H1 (cell line): ENCODE data around the gene NT5C1A. TPM values are rescaled to one million over a fixed set of nuclear protein-coding genes. Genes with fewer than 3 reads are reported as not detected.
A peak's percentile ranks its signal among the peaks of the same experiment; 100 is the strongest.

Experiments
- CTCF ChIA-PET: fragments of 300-600 bp; sonication (Branson Sonifier 250); formaldehyde crosslinking; loops from one replicate; lab custom pipeline; 2021; ENCODE audit not compliant: partially characterized antibody; lab: Charles Lee
- POLR2A ChIA-PET: fragments of 300-600 bp; sonication (Branson Sonifier 250); formaldehyde crosslinking; loops from one replicate; lab custom pipeline; 2021; ENCODE audit warnings: inconsistent platforms; ENCODE audit not compliant: partially characterized antibody; lab: Charles Lee
- DNase-seq, 2 experiments: peaks; one replicate each; pipeline versions ENCODE4 v3.0.0 to v3.0.0-alpha.2; 2010 to 2022; ENCODE audit warnings: low spot score in 2 of 2, low read depth in 1 of 2, mixed read lengths in 1 of 2
- FAIRE-seq: peaks from 2 replicates; lab custom pipeline; 2011; peaks lifted over from hg19 to GRCh38; lab: Jason Lieb, UNC
- H2AFZ ChIP-seq: 2 replicates; pipeline ENCODE4 v1.8.1; 2012; ENCODE audit warnings: low read length, inconsistent platforms
- H2AK5ac ChIP-seq: 2 replicates; pipeline ENCODE4 v1.6.1; 2013; ENCODE audit warnings: low read depth, low read length
- H2BK120ac ChIP-seq: replicated peaks from 2 replicates; pipeline ENCODE3; 2013; ENCODE audit warnings: low read depth, low read length, inconsistent platforms
- H2BK12ac ChIP-seq: 2 replicates; pipeline ENCODE4 v1.6.1; 2013; ENCODE audit warnings: low read depth, low read length
- H2BK15ac ChIP-seq: 2 replicates; pipeline ENCODE4 v1.6.1; 2013; ENCODE audit warnings: low read length
- H2BK20ac ChIP-seq: 2 replicates; pipeline ENCODE4 v1.6.1; 2013; ENCODE audit warnings: low read length
- H2BK5ac ChIP-seq: 2 replicates; pipeline ENCODE4 v1.6.1; 2013; ENCODE audit warnings: low read depth, low read length
- H3K14ac ChIP-seq: 2 replicates; pipeline ENCODE4 v1.6.1; 2013; ENCODE audit warnings: inconsistent platforms; ENCODE audit not compliant: insufficient read length
- H3K18ac ChIP-seq: 2 replicates; pipeline ENCODE4 v1.6.1; 2013; ENCODE audit warnings: low read length; ENCODE audit errors: extremely low read depth
- H3K23ac ChIP-seq: 2 replicates; pipeline ENCODE4 v1.6.1; 2013; ENCODE audit warnings: inconsistent platforms; ENCODE audit not compliant: insufficient read length
- H3K23me2 ChIP-seq: 2 replicates; pipeline ENCODE4 v1.6.1; 2013; ENCODE audit warnings: low read depth, low read length
- H3K27ac ChIP-seq: 2 replicates; pipeline ENCODE4 v1.6.1; 2011; ENCODE audit warnings: low read depth, low read length, inconsistent platforms
- H3K27me3 ChIP-seq, 4 experiments: replicated peaks in 1 of 4; 1 replicate in 1 of 4; 2 replicates in 3 of 4; pipeline versions ENCODE4 v1.6.1 to v1.8.1; 2011 to 2013; ENCODE audit warnings: low read length in 3 of 4, mild to moderate bottlenecking in 3 of 4, inconsistent platforms in 2 of 4, mixed read lengths in 2 of 4, moderate library complexity in 1 of 4; ENCODE audit not compliant: control insufficient read depth in 3 of 4, insufficient read depth in 3 of 4; ENCODE audit errors: extremely low read depth in 1 of 4
- H3K36me3 ChIP-seq, 4 experiments: 2 replicates each; pipeline versions ENCODE4 v1.6.1 to v1.8.1; 2011 to 2013; ENCODE audit warnings: mild to moderate bottlenecking in 4 of 4, low read length in 3 of 4, moderate library complexity in 2 of 4, control low read depth in 1 of 4, inconsistent platforms in 1 of 4; ENCODE audit not compliant: insufficient read depth in 4 of 4, control insufficient read depth in 2 of 4
- H3K4ac ChIP-seq: replicated peaks from 2 replicates; pipeline ENCODE3; 2013; ENCODE audit warnings: low read length, low read depth, mixed read lengths, inconsistent platforms; ENCODE audit not compliant: insufficient read length
- H3K4me1 ChIP-seq, 4 experiments: replicated peaks in 1 of 4; 1 replicate in 1 of 4; 2 replicates in 3 of 4; pipeline versions ENCODE4 v1.6.1 to v1.8.1; 2011 to 2013; ENCODE audit warnings: low read length in 3 of 4, inconsistent platforms in 2 of 4, mixed read lengths in 1 of 4; ENCODE audit not compliant: insufficient read depth in 4 of 4, control insufficient read depth in 3 of 4
- H3K4me2 ChIP-seq, 2 experiments: 2 replicates each; pipeline versions ENCODE4 v1.6.1 to v1.8.1; 2011 to 2013; ENCODE audit warnings: low read depth in 2 of 2, low read length in 2 of 2, control low read depth in 1 of 2, inconsistent platforms in 1 of 2, mild to moderate bottlenecking in 1 of 2; ENCODE audit not compliant: insufficient read depth in 1 of 2
- H3K4me3 ChIP-seq, 4 experiments: fragments of 200-600, 300-600 bp in 1 of 4; sonication (generic), shearing (Covaris generic), sonication (Bioruptor Twin) in 1 of 4; 2 replicates each; pipeline versions ENCODE4 v1.5.1 to v1.8.1; 2011 to 2016; ENCODE audit warnings: low read length in 4 of 4, low read depth in 3 of 4, control low read depth in 2 of 4, inconsistent platforms in 2 of 4, mild to moderate bottlenecking in 2 of 4, mixed read lengths in 1 of 4, moderate library complexity in 1 of 4; ENCODE audit not compliant: insufficient read depth in 2 of 4; ENCODE audit errors: extremely low read depth in 1 of 4
- H3K56ac ChIP-seq: replicated peaks from 2 replicates; pipeline ENCODE3; 2013; ENCODE audit warnings: low read depth, mild to moderate bottlenecking, mixed read lengths, low read length, inconsistent platforms; ENCODE audit not compliant: insufficient read length
- H3K79me1 ChIP-seq: 2 replicates; pipeline ENCODE4 v1.6.1; 2013; ENCODE audit warnings: low read depth, low read length, control low read depth
- H3K79me2 ChIP-seq, 2 experiments: 2 replicates each; pipeline versions ENCODE4 v1.6.1 to v1.8.1; 2012 to 2013; ENCODE audit warnings: low read length in 2 of 2, mild to moderate bottlenecking in 2 of 2, inconsistent platforms in 1 of 2; ENCODE audit not compliant: insufficient read depth in 2 of 2, control insufficient read depth in 1 of 2
- H3K9ac ChIP-seq, 4 experiments: replicated peaks in 1 of 4; 1 replicate in 1 of 4; 2 replicates in 3 of 4; pipeline versions ENCODE4 v1.6.1 to v1.8.1; 2011 to 2013; ENCODE audit warnings: low read depth in 3 of 4, low read length in 3 of 4, control low read depth in 2 of 4, mild to moderate bottlenecking in 2 of 4, moderate library complexity in 2 of 4, inconsistent platforms in 1 of 4; ENCODE audit errors: extremely low read depth in 1 of 4
- H3K9me3 ChIP-seq, 2 experiments: 2 replicates each; pipeline versions ENCODE4 v1.6.1 to v1.8.1; 2012 to 2013; ENCODE audit warnings: mild to moderate bottlenecking in 2 of 2, moderate library complexity in 2 of 2, control low read depth in 1 of 2, inconsistent platforms in 1 of 2, low read depth in 1 of 2, low read length in 1 of 2, mixed read lengths in 1 of 2; ENCODE audit not compliant: insufficient read depth in 2 of 2
- H4K20me1 ChIP-seq, 2 experiments: replicated peaks in 1 of 2; 2 replicates each; pipeline versions ENCODE3 to v1.8.1; 2011 to 2013; ENCODE audit warnings: inconsistent platforms in 2 of 2, low read length in 2 of 2, mild to moderate bottlenecking in 1 of 2; ENCODE audit not compliant: insufficient read depth in 2 of 2, control insufficient read depth in 1 of 2
- H4K5ac ChIP-seq: 2 replicates; pipeline ENCODE4 v1.6.1; 2013; ENCODE audit warnings: low read length, low read depth, mixed read lengths, inconsistent platforms; ENCODE audit not compliant: insufficient read length
- H4K8ac ChIP-seq: 2 replicates; pipeline ENCODE4 v1.8.0; 2013; ENCODE audit warnings: mild to moderate bottlenecking, moderate library complexity, low read length, inconsistent platforms; ENCODE audit not compliant: insufficient read depth; ENCODE audit errors: extremely low read depth
- H4K91ac ChIP-seq: replicated peaks from 2 replicates; pipeline ENCODE3; 2013; ENCODE audit warnings: low read length, mixed read lengths, inconsistent platforms; ENCODE audit not compliant: insufficient read length
- ASH2L ChIP-seq: fragments of 200-600, 300-600 bp; sonication (generic); IDR thresholded peaks from one replicate; pipeline ENCODE4 v1.7.1; 2017; ENCODE audit warnings: low read length
- BCL11A ChIP-seq, 2 experiments: IDR thresholded peaks; one replicate each; pipeline ENCODE4 v1.6.1; 2011; ENCODE audit warnings: low read depth in 2 of 2, low read length in 2 of 2, mild to moderate bottlenecking in 2 of 2
- BRCA1 ChIP-seq: IDR thresholded peaks from 2 replicates; pipeline ENCODE4 v1.6.1; 2012; ENCODE audit warnings: low read depth, low read length, improper control_type of control experiment
- CHD1 ChIP-seq: IDR thresholded peaks from 2 replicates; pipeline ENCODE4 v1.6.1; 2012; ENCODE audit warnings: low read depth, low read length, improper control_type of control experiment
- CREB1 ChIP-seq: IDR thresholded peaks from 2 replicates; pipeline ENCODE4 v1.6.1; 2012; ENCODE audit warnings: inconsistent platforms
- KDM4A ChIP-seq: IDR thresholded peaks from one replicate; pipeline ENCODE4 v1.7.1; 2012; ENCODE audit warnings: low read depth, mild to moderate bottlenecking, moderate library complexity, low read length, inconsistent platforms; ENCODE audit not compliant: severe bottlenecking
- KDM5A ChIP-seq: fragments of 200-600 bp; IDR thresholded peaks from 2 replicates; pipeline ENCODE4 v1.7.1; 2012; ENCODE audit warnings: mild to moderate bottlenecking, low read length, inconsistent platforms, mixed read lengths
- POLR2A ChIP-seq, 2 experiments: IDR thresholded peaks; 1 replicate in 1 of 2; 2 replicates in 1 of 2; pipeline ENCODE4 v1.6.1; 2011; ENCODE audit warnings: low read depth in 2 of 2, low read length in 2 of 2, mild to moderate bottlenecking in 2 of 2; ENCODE audit errors: control extremely low read depth in 1 of 2
- RXRA ChIP-seq: IDR thresholded peaks from 2 replicates; pipeline ENCODE4 v1.6.1; 2011; ENCODE audit warnings: low read depth, mild to moderate bottlenecking, low read length, moderate library complexity; ENCODE audit not compliant: insufficient read depth
- WGBS, 2 experiments: shearing (Covaris generic) in 1 of 2; methylation state at CpG; one replicate each; pipeline versions ENCODE4 v1.1.6 to v1.1.7; 2013 to 2015; ENCODE audit warnings: low lambda C conversion rate in 2 of 2, mixed read lengths in 2 of 2, inconsistent platforms in 1 of 2, low coverage in 1 of 2, missing lambda C conversion rate in 1 of 2; ENCODE audit not compliant: insufficient replicate concordance in 2 of 2, insufficient coverage in 1 of 2, insufficient read length in 1 of 2; ENCODE audit errors: extremely low coverage in 1 of 2, missing lambda C conversion rate in 1 of 2; 5-methylcytosine and 5-hydroxymethylcytosine counted together
- polyA plus RNA-seq, 7 experiments: library from polyadenylated mRNA; depleted of rRNA in 3 of 7; stranded (reverse) in 5 of 7; unstranded in 2 of 7; fragments of >200 nt in 5 of 7; fragments of 200-250 nt in 2 of 7; gene quantifications; 1 replicate in 5 of 7; 2 replicates in 1 of 7; 4 replicates in 1 of 7; pipeline versions ENCODE4 v1.2.1 to v1.2.3, GENCODE V29; 2011 to 2013; ENCODE audit warnings: missing spikeins in 2 of 7, mixed read lengths in 2 of 7
- total RNA-seq: library from RNA; stranded (reverse); fragmentation: NEBNext Ultra II Directional; extraction: Animal tissue kit (Norgen Biotek cat#: 25700); gene quantifications from 2 replicates; pipeline ENCODE4 v1.2.1, GENCODE V29; 2021
- TF ChIP-seq, protein P1 (sequence below): IDR thresholded peaks from 2 replicates; pipeline ENCODE4 v1.6.1; 2012; ENCODE audit warnings: inconsistent platforms
- TF ChIP-seq, protein P2 (sequence below), 3 experiments: IDR thresholded peaks; 1 replicate in 2 of 3; 2 replicates in 1 of 3; pipeline versions ENCODE4 v1.5.1 to v1.6.1; 2011; ENCODE audit warnings: low read length in 3 of 3, mild to moderate bottlenecking in 3 of 3, inconsistent platforms in 2 of 3, low read depth in 1 of 3, moderate library complexity in 1 of 3; ENCODE audit not compliant: insufficient read depth in 1 of 3; ENCODE audit errors: control extremely low read depth in 1 of 3

The NT5C1A gene
- total and polyA plus RNA-seq, 2 of the 8 experiments (the other 6 are each of a cell fraction or from before 2014, with no cell fraction given), result not detected

- no peak overlapping the region for H3K9ac ChIP-seq
- no peak overlapping the region for H2BK120ac ChIP-seq
- H4K91ac ChIP-seq, result no peak overlapping the region
- H2BK20ac ChIP-seq, result peak overlapping the region; percentile 43; the same call in 1 of the 2 replicates
- H3K79me2 ChIP-seq, result no peaks in the 10 kb centered on the region
- no peak overlapping the region for H4K5ac ChIP-seq
- peaks cover 0 to 2% of the 10 kb centered on the region in 2 experiments for H4K20me1 ChIP-seq
- H3K4ac ChIP-seq, result no peak overlapping the region
- no peak overlapping the region for H2AK5ac ChIP-seq
- H3K14ac ChIP-seq, result no peak overlapping the region
- no peak overlapping the region for H3K56ac ChIP-seq
- WGBS, 2 experiments, result 83% methylated on average over 7 of the region's 7 CpGs; no CpG with 5 or more reads in 1 of the 2 experiments
- H3K23ac ChIP-seq, result no peak overlapping the region
- H2BK15ac ChIP-seq, result no peak overlapping the region
- H3K4me3 ChIP-seq, result no peak overlapping the region
- no peak overlapping the region; the same call in 1 of the 2 replicates for H2BK12ac ChIP-seq
- H3K36me3 ChIP-seq, result no peaks in the 10 kb centered on the region
- H3K23me2 ChIP-seq, result no peaks in the 10 kb centered on the region
- H3K79me1 ChIP-seq, result no peaks in the 10 kb centered on the region
- no peak overlapping the region for H3K18ac ChIP-seq
- no peak overlapping the region for H2AFZ ChIP-seq
- ChIA-PET CTCF (interaction anchor here (0.8 to 17.8 kb wide), 20 partner anchors 11 to 242 kb away, joined by 3 to 469 read pairs (median 5); partner anchors contain the start of genes HEYL and NT5C1A), POLR2A (interaction anchor here (1.0 to 1.7 kb wide), 6 partner anchors 9 to 84 kb away, joined by 3 to 5 read pairs (median 4); partner anchors contain the start of gene PPIE)
- H3K27me3 ChIP-seq, result peaks cover 0 to 14% (median 5%) of the 10 kb centered on the region in 4 experiments; a peak in 3 of 7 replicates
- H2BK5ac ChIP-seq, result no peak overlapping the region
- H3K4me2 ChIP-seq, result no peak overlapping the region
- no peak overlapping the region for H4K8ac ChIP-seq
- no peak overlapping the region for H3K27ac ChIP-seq
- FAIRE-seq (no peak), DNase-seq (no peak)
- H3K9me3 ChIP-seq, result no peaks in the 10 kb centered on the region
- no peaks in the 10 kb centered on the region for H3K4me1 ChIP-seq
- TF ChIP-seq ASH2L (no peak), CHD1 (no peak), RXRA (no peak), CREB1 (no peak), POLR2A (IDR thresholded peaks at IDR 0.05; ENCODE audit: control extremely low read depth in 1 of 2, low read depth in 2 of 2, low read length in 2 of 2) (no peak), BRCA1 (no peak), KDM5A (no peak), BCL11A (IDR thresholded peaks at IDR 0.05; ENCODE audit: low read depth in 2 of 2, low read length in 2 of 2) (no peak), KDM4A (no peak)
- TF ChIP-seq, protein P1, sequence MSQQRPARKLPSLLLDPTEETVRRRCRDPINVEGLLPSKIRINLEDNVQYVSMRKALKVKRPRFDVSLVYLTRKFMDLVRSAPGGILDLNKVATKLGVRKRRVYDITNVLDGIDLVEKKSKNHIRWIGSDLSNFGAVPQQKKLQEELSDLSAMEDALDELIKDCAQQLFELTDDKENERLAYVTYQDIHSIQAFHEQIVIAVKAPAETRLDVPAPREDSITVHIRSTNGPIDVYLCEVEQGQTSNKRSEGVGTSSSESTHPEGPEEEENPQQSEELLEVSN, result no peak
- TF ChIP-seq, protein P2, sequence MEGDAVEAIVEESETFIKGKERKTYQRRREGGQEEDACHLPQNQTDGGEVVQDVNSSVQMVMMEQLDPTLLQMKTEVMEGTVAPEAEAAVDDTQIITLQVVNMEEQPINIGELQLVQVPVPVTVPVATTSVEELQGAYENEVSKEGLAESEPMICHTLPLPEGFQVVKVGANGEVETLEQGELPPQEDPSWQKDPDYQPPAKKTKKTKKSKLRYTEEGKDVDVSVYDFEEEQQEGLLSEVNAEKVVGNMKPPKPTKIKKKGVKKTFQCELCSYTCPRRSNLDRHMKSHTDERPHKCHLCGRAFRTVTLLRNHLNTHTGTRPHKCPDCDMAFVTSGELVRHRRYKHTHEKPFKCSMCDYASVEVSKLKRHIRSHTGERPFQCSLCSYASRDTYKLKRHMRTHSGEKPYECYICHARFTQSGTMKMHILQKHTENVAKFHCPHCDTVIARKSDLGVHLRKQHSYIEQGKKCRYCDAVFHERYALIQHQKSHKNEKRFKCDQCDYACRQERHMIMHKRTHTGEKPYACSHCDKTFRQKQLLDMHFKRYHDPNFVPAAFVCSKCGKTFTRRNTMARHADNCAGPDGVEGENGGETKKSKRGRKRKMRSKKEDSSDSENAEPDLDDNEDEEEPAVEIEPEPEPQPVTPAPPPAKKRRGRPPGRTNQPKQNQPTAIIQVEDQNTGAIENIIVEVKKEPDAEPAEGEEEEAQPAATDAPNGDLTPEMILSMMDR (IDR thresholded peaks at IDR 0.05; ENCODE audit: control extremely low read depth in 1 of 3, insufficient read depth in 1 of 3, low read depth in 1 of 3, low read length in 3 of 3), result no peak
These were observed 17.6 kb downstream of the NT5C1A start for GRCh38 chr1:39654291-39654690.
